Inferior parietal cortex (tissue), 1 donor: Measurements from ENCODE around the gene CCL15.
"Not testable (repeated sequence)": the region's sequence is repeated elsewhere in the genome, so short reads cannot be mapped to it uniquely, and the experiment has no call there.

Source experiments
- DNase-seq: peaks from one replicate; pipeline ENCODE4 v3.0.0-alpha.2; 2016; ENCODE audit errors: extremely low spot score

The CCL15 gene

GRCh38 chr17:36001110-36001771 is at the start of gene CCL15:
Gene CCL15 (minus strand): TSS chr17:36001553. CDS start chr17:36001492, 61 bp downstream.
- DNase-seq, result no peak

GRCh38 chr17:36049643-36050042 is 48.3 kb upstream of the CCL15 start:
- no peak for DNase-seq

GRCh38 chr17:36048066-36048465 is 46.7 kb upstream of the CCL15 start:
- no peak for DNase-seq

- DNase-seq, result no peak
Measured at GRCh38 chr17:36036235-36036634, 34.9 kb upstream of the CCL15 start.

GRCh38 chr17:36034127-36034526 is 32.8 kb upstream of the CCL15 start:
- no peak for DNase-seq

GRCh38 chr17:36030956-36031355 is 29.6 kb upstream of the CCL15 start:
- DNase-seq, result no peak

- no peak for DNase-seq
Measured at GRCh38 chr17:36027761-36028160, 26.4 kb upstream of the CCL15 start.

- DNase-seq, result no peak
Measured at GRCh38 chr17:36024106-36024869, 22.9 kb upstream of the CCL15 start.

GRCh38 chr17:36019423-36019822 is 18.1 kb upstream of the CCL15 start:
- DNase-seq, result no peak

GRCh38 chr17:36017799-36018198 is 16.4 kb upstream of the CCL15 start, which contains the start of gene CCL23:
Gene CCL23 (minus strand): TSS chr17:36017972. CDS start chr17:36017897, 75 bp downstream.
- no peak for DNase-seq

GRCh38 chr17:36016555-36016954 is 15.2 kb upstream of the CCL15 start:
- no peak for DNase-seq

GRCh38 chr17:36015895-36016294 is 14.5 kb upstream of the CCL15 start:
- DNase-seq, result not testable (repeated sequence)

- no peak for DNase-seq
Measured at GRCh38 chr17:36014946-36015345, 13.6 kb upstream of the CCL15 start.

GRCh38 chr17:36011201-36011600 is 9.8 kb upstream of the CCL15 start:
- no peak for DNase-seq

- DNase-seq, result no peak
Measured at GRCh38 chr17:36008998-36009665, 7.8 kb upstream of the CCL15 start.

- no peak for DNase-seq
Measured at GRCh38 chr17:36004594-36005108, 3.3 kb upstream of the CCL15 start.

- no peak for DNase-seq
Measured at GRCh38 chr17:36002631-36003030, 1.3 kb upstream of the CCL15 start.

- no peak for DNase-seq
Measured at GRCh38 chr17:36001862-36002603, 680 bp upstream of the CCL15 start.

- DNase-seq, result no peak
Measured at GRCh38 chr17:36000732-36001109, 632 bp downstream of the CCL15 start.

GRCh38 chr17:35998756-35999155 is 2.6 kb downstream of the CCL15 start:
- no peak for DNase-seq

- no peak for DNase-seq
Measured at GRCh38 chr17:35998018-35998545, 3.3 kb downstream of the CCL15 start.
